ENCODE results near the gene PLEKHG2. TPM values are rescaled to one million over a fixed set of nuclear protein-coding genes. Genes with fewer than 3 reads are reported as not detected.

PLEKHG2 gene
- polyA plus RNA-seq, 1 donor from 2014 or later: 14.3 TPM

GRCh38 chr19:39370735-39371134 is 41.7 kb upstream of the PLEKHG2 start:
- no peaks in the 10 kb centered on the region for H3K79me2 ChIP-seq (replicated peaks; ENCODE audit: insufficient read depth, low read length)
- H3K36me3 ChIP-seq (ENCODE audit: insufficient read depth, low read length): peaks cover 3% of the 10 kb centered on the region
- no peak for TF ChIP-seq REST (IDR thresholded peaks at IDR 0.05; ENCODE audit: borderline replicate concordance)
- no peak for TF ChIP-seq TAF1 (IDR thresholded peaks at IDR 0.05; ENCODE audit: low read depth)
- TF ChIP-seq POLR2AphosphoS5 (IDR thresholded peaks at IDR 0.05): no peak
- TF ChIP-seq EP300 (conservative IDR thresholded peaks at IDR 0.05; ENCODE audit: poor library complexity, severe bottlenecking): no peak
- no peak for TF ChIP-seq MXI1 (conservative IDR thresholded peaks at IDR 0.05; ENCODE audit: poor library complexity, severe bottlenecking)
- no peak for TF ChIP-seq EZH2 (IDR thresholded peaks at IDR 0.05; ENCODE audit: borderline replicate concordance, insufficient read depth, low read length, poor library complexity, severe bottlenecking)
- no peak for TF ChIP-seq RAD21 (conservative IDR thresholded peaks at IDR 0.05)
- TF ChIP-seq SMC3 (conservative IDR thresholded peaks at IDR 0.05; ENCODE audit: poor library complexity): no peak
- no peak for TF ChIP-seq CTCF (IDR thresholded peaks at IDR 0.05; ENCODE audit: poor library complexity, severe bottlenecking)

GRCh38 chr19:39372047-39372802 is 40.2 kb upstream of the PLEKHG2 start:
- Histone ChIP-seq H3K4me3 (ENCODE audit: low read length) (no peak overlapping the region), H3K9ac (ENCODE audit: low read length) (no peak overlapping the region)

More at GRCh38 chr19:39370735-39371134, 41.7 kb upstream of the PLEKHG2 start:
- Histone ChIP-seq H3K27ac (ENCODE audit: low read length) (no peak overlapping the region), H3K9me2 (ENCODE audit: insufficient read depth, low read length) (no peaks in the 10 kb centered on the region), H3K9me3 (ENCODE audit: low read length) (no peaks in the 10 kb centered on the region), H3F3A (ENCODE audit: insufficient read depth, low read length, poor library complexity, severe bottlenecking) (no peaks in the 10 kb centered on the region), H2AFZ (ENCODE audit: low read depth, low read length) (no peak overlapping the region), H3K9ac (ENCODE audit: low read length) (no peak overlapping the region), H3K4me3 (ENCODE audit: low read length) (no peak overlapping the region), H4K20me1 (ENCODE audit: insufficient read depth) (no peaks in the 10 kb centered on the region), H3K27me3 (ENCODE audit: insufficient read depth, low read depth, low read length) (no peaks in the 10 kb centered on the region), H3K4me2 (ENCODE audit: low read length) (no peak overlapping the region)

More at GRCh38 chr19:39372047-39372802, 40.2 kb upstream of the PLEKHG2 start:
- Histone ChIP-seq H3K27me3 (ENCODE audit: insufficient read depth, low read depth, low read length) (no peaks in the 10 kb centered on the region), H2AFZ (ENCODE audit: low read depth, low read length) (no peak overlapping the region), H3K36me3 (ENCODE audit: insufficient read depth, low read length) (peaks cover 3% of the 10 kb centered on the region), H3K9me3 (ENCODE audit: low read length) (no peaks in the 10 kb centered on the region), H4K20me1 (ENCODE audit: insufficient read depth) (no peaks in the 10 kb centered on the region), H3K9me2 (ENCODE audit: insufficient read depth, low read length) (no peaks in the 10 kb centered on the region), H3K4me2 (ENCODE audit: low read length) (no peak overlapping the region), H3K27ac (ENCODE audit: low read length) (no peak overlapping the region), H3F3A (ENCODE audit: insufficient read depth, low read length, poor library complexity, severe bottlenecking) (no peaks in the 10 kb centered on the region), H3K79me2 (replicated peaks; ENCODE audit: insufficient read depth, low read length) (no peaks in the 10 kb centered on the region)
- TF ChIP-seq EP300 (conservative IDR thresholded peaks at IDR 0.05; ENCODE audit: poor library complexity, severe bottlenecking) (no peak), REST (IDR thresholded peaks at IDR 0.05; ENCODE audit: borderline replicate concordance) (no peak), CTCF (IDR thresholded peaks at IDR 0.05; ENCODE audit: poor library complexity, severe bottlenecking) (no peak), POLR2AphosphoS5 (IDR thresholded peaks at IDR 0.05) (no peak), SMC3 (conservative IDR thresholded peaks at IDR 0.05; ENCODE audit: poor library complexity) (no peak), RAD21 (conservative IDR thresholded peaks at IDR 0.05) (no peak), TAF1 (IDR thresholded peaks at IDR 0.05; ENCODE audit: low read depth) (no peak), EZH2 (IDR thresholded peaks at IDR 0.05; ENCODE audit: borderline replicate concordance, insufficient read depth, low read length, poor library complexity, severe bottlenecking) (no peak), MXI1 (conservative IDR thresholded peaks at IDR 0.05; ENCODE audit: poor library complexity, severe bottlenecking) (no peak)

All from neural cell (in vitro differentiated cells).